HepG2 (cell line): ENCODE measurements around the gene KLK11. TPM values are rescaled to one million over a fixed set of nuclear protein-coding genes. Genes with fewer than 3 reads are reported as not detected.

ENCODE experiments used
- ATAC-seq: fragments of 200-7000 bp; cut with Tn5 transposase; 3 replicates; pipeline ENCODE4 v1.9.1; 2020; ENCODE audit warnings: mild to moderate bottlenecking, moderate library complexity
- BruUV-seq: library from RNA; stranded (reverse); fragments of 400-500 nt; replicated peaks from 2 replicates; lab custom pipeline; 2021; lab: Mats Ljungman, UMichigan
- CTCF ChIA-PET: fragments of 300-600 bp; formaldehyde crosslinking; extraction: SDS; loops from one replicate; lab custom pipeline; 2021; ENCODE audit warnings: low total read pairs, inconsistent platforms, low intra/inter-chr PET ratio; lab: Yijun Ruan, JAX
- POLR2A ChIA-PET: fragments of 350-600 bp; sonication (Branson Sonifier 250); formaldehyde crosslinking; loops from one replicate; lab custom pipeline; 2020; ENCODE audit warnings: antibody characterized with exemption, inconsistent platforms; lab: Yijun Ruan, JAX
- DNase-seq: peaks from one replicate; pipeline ENCODE4 v3.0.0-alpha.2; 2015; ENCODE audit warnings: low spot score
- FAIRE-seq: peaks from 3 replicates; lab custom pipeline; 2011; peaks lifted over from hg19 to GRCh38; lab: Jason Lieb, UNC
- H2AFZ ChIP-seq: one replicate; pipeline ENCODE4 v1.6.1; 2011; ENCODE audit warnings: low read length, inconsistent platforms
- H3K27ac ChIP-seq: fragments of 300-600 bp; 3 replicates; pipeline ENCODE4 v1.8.0; 2011; ENCODE audit warnings: mixed run types, mild to moderate bottlenecking, mixed read lengths, low read length, inconsistent platforms; ENCODE audit not compliant: insufficient read depth; ENCODE audit errors: extremely low read length
- H3K27me3 ChIP-seq, 2 experiments: fragments of 200-600 bp in 1 of 2; 2 replicates in 1 of 2; 3 replicates in 1 of 2; pipeline versions ENCODE4 v1.6.0 to v1.8.0; 2011; ENCODE audit warnings: low read length in 2 of 2, mild to moderate bottlenecking in 2 of 2, moderate library complexity in 2 of 2, inconsistent platforms in 1 of 2; ENCODE audit not compliant: insufficient read depth in 2 of 2, control insufficient read depth in 1 of 2
- H3K36me3 ChIP-seq, 2 experiments: fragments of 200-600 bp in 1 of 2; replicated peaks in 1 of 2; 2 replicates in 1 of 2; 3 replicates in 1 of 2; pipeline versions ENCODE4 v1.5.1 to v1.8.0; 2011; ENCODE audit warnings: low read length in 2 of 2, inconsistent platforms in 1 of 2; ENCODE audit not compliant: insufficient read depth in 2 of 2, control insufficient read depth in 1 of 2
- H3K4me1 ChIP-seq: 2 replicates; pipeline ENCODE4 v1.5.1; 2012; ENCODE audit warnings: low read length, inconsistent platforms; ENCODE audit not compliant: insufficient read depth
- H3K4me2 ChIP-seq: 2 replicates; pipeline ENCODE4 v1.6.0; 2011; ENCODE audit warnings: low read depth, low read length, inconsistent platforms
- H3K4me3 ChIP-seq, 3 experiments: fragments of 200-600 bp in 1 of 3; sonication (generic), shearing (Covaris generic) in 1 of 3; replicated peaks in 1 of 3; 2 replicates each; pipeline ENCODE4 v1.5.1; 2011 to 2016; ENCODE audit warnings: low read length in 3 of 3, inconsistent platforms in 2 of 3, low read depth in 2 of 3, mild to moderate bottlenecking in 2 of 3, control low read depth in 1 of 3, mixed read lengths in 1 of 3; ENCODE audit not compliant: insufficient read depth in 1 of 3
- H3K79me2 ChIP-seq: one replicate; pipeline ENCODE4 v1.6.1; 2011; ENCODE audit warnings: low read length, inconsistent platforms; ENCODE audit not compliant: insufficient read depth
- H3K9ac ChIP-seq: 2 replicates; pipeline ENCODE4 v1.6.0; 2011; ENCODE audit warnings: mild to moderate bottlenecking, low read depth, low read length, inconsistent platforms; ENCODE audit not compliant: insufficient read depth
- H3K9me3 ChIP-seq: 2 replicates; pipeline ENCODE4 v1.5.1; 2012; ENCODE audit warnings: mild to moderate bottlenecking, low read length
- H4K20me1 ChIP-seq: 2 replicates; pipeline ENCODE4 v1.6.0; 2011; ENCODE audit warnings: inconsistent platforms, mild to moderate bottlenecking, low read length, moderate library complexity; ENCODE audit not compliant: insufficient read depth
- EED ChIP-seq: sonication (generic); formaldehyde crosslinking; IDR thresholded peaks from 2 replicates; pipeline ENCODE4 v1.5.0; 2020; ENCODE audit warnings: mild to moderate bottlenecking, missing genetic modification reagents
- NCOA1 ChIP-seq: sonication (generic); formaldehyde crosslinking; IDR thresholded peaks from 2 replicates; pipeline ENCODE4 v1.9.0; 2021; ENCODE audit warnings: missing genetic modification reagents
- SSRP1 ChIP-seq: IDR thresholded peaks from 2 replicates; pipeline ENCODE4 v1.6.1; 2016; ENCODE audit warnings: control low read depth
- ZNF773 ChIP-seq: sonication (generic); formaldehyde crosslinking; IDR thresholded peaks from 2 replicates; pipeline ENCODE4 v1.4.0; 2020; ENCODE audit warnings: missing genetic modification reagents, borderline replicate concordance
- ZSCAN12 ChIP-seq: sonication (generic); formaldehyde crosslinking; IDR thresholded peaks from 2 replicates; pipeline ENCODE4 v1.9.0; 2021; ENCODE audit warnings: mild to moderate bottlenecking, missing genetic modification reagents
- whole genome bisulfite sequencing: methylation state at CpG from one replicate; pipeline ENCODE4 v1.1.6; 2017; ENCODE audit warnings: low lambda C conversion rate; 5-methylcytosine and 5-hydroxymethylcytosine counted together
- in situ Hi-C: cut with HindIII; loops from 2 replicates; pipeline ENCODE4 v1.10.0; 2017; ENCODE audit warnings: low pct_unique_long_range_greater_than_20kb; ENCODE audit not compliant: extremely low pct_ligation_motif_present
- intact Hi-C: fragments of 100-400 bp; cut with micrococcal nuclease; formaldehyde crosslinking; loops from one replicate; pipeline ENCODE4 v1.10.0; 2022; ENCODE audit not compliant: unreplicated experiment
- polyA plus RNA-seq, 8 experiments: library from polyadenylated mRNA; depleted of rRNA in 3 of 8; stranded (reverse) in 7 of 8; unstranded in 1 of 8; fragments of >200 nt; fragmentation: Illumina TruSeq in 4 of 8; extraction: Trizol in 4 of 8; gene quantifications; 2 replicates each; pipeline versions ENCODE4 v1.2.1 to v1.2.3, GENCODE V29; 2011 to 2016; ENCODE audit warnings: low read depth in 4 of 8, missing spikeins in 1 of 8, mixed read lengths in 1 of 8; ENCODE audit not compliant: insufficient read depth in 1 of 8
- total RNA-seq, 5 experiments: library from RNA; depleted of rRNA; stranded (reverse); fragments of >200 nt; fragmentation: Illumina TruSeq; extraction: Trizol; gene quantifications; 2 replicates each; pipeline ENCODE4 v1.2.3, GENCODE V29; 2016; ENCODE audit warnings: low read depth in 1 of 5
- TF ChIP-seq, protein P1 (sequence below): fragments of 450-650 bp; IDR thresholded peaks from 2 replicates; pipeline ENCODE4 v1.6.1; 2017; ENCODE audit warnings: mild to moderate bottlenecking
- TF ChIP-seq, protein P2 (sequence below): sonication (generic); formaldehyde crosslinking; IDR thresholded peaks from 2 replicates; pipeline ENCODE4 v1.4.0; 2020; ENCODE audit warnings: missing genetic modification reagents
- TF ChIP-seq, protein P3 (sequence below): sonication (generic); formaldehyde crosslinking; IDR thresholded peaks from 2 replicates; pipeline ENCODE4 v1.4.0; 2020; ENCODE audit warnings: missing genetic modification reagents

KLK11 gene
- total and polyA plus RNA-seq, 2 of the 13 experiments (the other 11 are each of a cell fraction or from before 2014, with no cell fraction given): not detected

DNA sequence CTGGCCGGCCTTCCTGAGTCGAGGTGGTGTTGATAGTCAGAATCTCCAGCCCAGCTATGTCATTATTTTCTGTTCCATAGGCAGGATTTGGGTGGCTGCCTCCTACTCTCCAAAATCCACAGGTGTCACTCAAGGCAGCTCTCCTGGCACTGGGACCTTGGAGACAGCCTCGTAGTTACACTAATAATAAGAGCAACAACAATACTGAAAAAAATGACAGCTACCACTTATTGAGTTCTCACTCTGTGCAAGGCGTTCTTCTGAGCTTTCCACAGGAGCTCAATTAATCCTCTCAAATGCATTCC, 20.6 kb upstream of the KLK11 start:
- H3K27me3 ChIP-seq: no peaks in the 10 kb centered on the region
- no peaks in the 10 kb centered on the region for H3K36me3 ChIP-seq
- no TSS peak for BruUV-seq
- H3K9me3 ChIP-seq: no peaks in the 10 kb centered on the region
- H2AFZ ChIP-seq: no peak overlapping the region
- no peak overlapping the region for H3K4me2 ChIP-seq
- H3K27ac ChIP-seq: no peak overlapping the region
- ATAC-seq: no peak
- H3K4me3 ChIP-seq: no peak overlapping the region
- ChIA-PET POLR2A (no interaction called here), CTCF (no interaction called here)
- no peak overlapping the region for H3K9ac ChIP-seq
- no peaks in the 10 kb centered on the region for H3K79me2 ChIP-seq
- TF ChIP-seq, protein P1, sequence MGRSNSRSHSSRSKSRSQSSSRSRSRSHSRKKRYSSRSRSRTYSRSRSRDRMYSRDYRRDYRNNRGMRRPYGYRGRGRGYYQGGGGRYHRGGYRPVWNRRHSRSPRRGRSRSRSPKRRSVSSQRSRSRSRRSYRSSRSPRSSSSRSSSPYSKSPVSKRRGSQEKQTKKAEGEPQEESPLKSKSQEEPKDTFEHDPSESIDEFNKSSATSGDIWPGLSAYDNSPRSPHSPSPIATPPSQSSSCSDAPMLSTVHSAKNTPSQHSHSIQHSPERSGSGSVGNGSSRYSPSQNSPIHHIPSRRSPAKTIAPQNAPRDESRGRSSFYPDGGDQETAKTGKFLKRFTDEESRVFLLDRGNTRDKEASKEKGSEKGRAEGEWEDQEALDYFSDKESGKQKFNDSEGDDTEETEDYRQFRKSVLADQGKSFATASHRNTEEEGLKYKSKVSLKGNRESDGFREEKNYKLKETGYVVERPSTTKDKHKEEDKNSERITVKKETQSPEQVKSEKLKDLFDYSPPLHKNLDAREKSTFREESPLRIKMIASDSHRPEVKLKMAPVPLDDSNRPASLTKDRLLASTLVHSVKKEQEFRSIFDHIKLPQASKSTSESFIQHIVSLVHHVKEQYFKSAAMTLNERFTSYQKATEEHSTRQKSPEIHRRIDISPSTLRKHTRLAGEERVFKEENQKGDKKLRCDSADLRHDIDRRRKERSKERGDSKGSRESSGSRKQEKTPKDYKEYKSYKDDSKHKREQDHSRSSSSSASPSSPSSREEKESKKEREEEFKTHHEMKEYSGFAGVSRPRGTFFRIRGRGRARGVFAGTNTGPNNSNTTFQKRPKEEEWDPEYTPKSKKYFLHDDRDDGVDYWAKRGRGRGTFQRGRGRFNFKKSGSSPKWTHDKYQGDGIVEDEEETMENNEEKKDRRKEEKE: no peak
- TF ChIP-seq ZNF773 (no peak), EED (CRISPR knock-in tag) (no peak), ZSCAN12 (CRISPR knock-in tag) (no peak), SSRP1 (no peak), NCOA1 (CRISPR knock-in tag) (no peak)
- TF ChIP-seq, protein P2, sequence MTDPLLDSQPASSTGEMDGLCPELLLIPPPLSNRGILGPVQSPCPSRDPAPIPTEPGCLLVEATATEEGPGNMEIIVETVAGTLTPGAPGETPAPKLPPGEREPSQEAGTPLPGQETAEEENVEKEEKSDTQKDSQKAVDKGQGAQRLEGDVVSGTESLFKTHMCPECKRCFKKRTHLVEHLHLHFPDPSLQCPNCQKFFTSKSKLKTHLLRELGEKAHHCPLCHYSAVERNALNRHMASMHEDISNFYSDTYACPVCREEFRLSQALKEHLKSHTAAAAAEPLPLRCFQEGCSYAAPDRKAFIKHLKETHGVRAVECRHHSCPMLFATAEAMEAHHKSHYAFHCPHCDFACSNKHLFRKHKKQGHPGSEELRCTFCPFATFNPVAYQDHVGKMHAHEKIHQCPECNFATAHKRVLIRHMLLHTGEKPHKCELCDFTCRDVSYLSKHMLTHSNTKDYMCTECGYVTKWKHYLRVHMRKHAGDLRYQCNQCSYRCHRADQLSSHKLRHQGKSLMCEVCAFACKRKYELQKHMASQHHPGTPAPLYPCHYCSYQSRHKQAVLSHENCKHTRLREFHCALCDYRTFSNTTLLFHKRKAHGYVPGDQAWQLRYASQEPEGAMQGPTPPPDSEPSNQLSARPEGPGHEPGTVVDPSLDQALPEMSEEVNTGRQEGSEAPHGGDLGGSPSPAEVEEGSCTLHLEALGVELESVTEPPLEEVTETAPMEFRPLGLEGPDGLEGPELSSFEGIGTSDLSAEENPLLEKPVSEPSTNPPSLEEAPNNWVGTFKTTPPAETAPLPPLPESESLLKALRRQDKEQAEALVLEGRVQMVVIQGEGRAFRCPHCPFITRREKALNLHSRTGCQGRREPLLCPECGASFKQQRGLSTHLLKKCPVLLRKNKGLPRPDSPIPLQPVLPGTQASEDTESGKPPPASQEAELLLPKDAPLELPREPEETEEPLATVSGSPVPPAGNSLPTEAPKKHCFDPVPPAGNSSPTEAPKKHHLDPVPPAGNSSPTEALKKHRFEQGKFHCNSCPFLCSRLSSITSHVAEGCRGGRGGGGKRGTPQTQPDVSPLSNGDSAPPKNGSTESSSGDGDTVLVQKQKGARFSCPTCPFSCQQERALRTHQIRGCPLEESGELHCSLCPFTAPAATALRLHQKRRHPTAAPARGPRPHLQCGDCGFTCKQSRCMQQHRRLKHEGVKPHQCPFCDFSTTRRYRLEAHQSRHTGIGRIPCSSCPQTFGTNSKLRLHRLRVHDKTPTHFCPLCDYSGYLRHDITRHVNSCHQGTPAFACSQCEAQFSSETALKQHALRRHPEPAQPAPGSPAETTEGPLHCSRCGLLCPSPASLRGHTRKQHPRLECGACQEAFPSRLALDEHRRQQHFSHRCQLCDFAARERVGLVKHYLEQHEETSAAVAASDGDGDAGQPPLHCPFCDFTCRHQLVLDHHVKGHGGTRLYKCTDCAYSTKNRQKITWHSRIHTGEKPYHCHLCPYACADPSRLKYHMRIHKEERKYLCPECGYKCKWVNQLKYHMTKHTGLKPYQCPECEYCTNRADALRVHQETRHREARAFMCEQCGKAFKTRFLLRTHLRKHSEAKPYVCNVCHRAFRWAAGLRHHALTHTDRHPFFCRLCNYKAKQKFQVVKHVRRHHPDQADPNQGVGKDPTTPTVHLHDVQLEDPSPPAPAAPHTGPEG (CRISPR knock-in tag): no peak
- TF ChIP-seq, protein P3, sequence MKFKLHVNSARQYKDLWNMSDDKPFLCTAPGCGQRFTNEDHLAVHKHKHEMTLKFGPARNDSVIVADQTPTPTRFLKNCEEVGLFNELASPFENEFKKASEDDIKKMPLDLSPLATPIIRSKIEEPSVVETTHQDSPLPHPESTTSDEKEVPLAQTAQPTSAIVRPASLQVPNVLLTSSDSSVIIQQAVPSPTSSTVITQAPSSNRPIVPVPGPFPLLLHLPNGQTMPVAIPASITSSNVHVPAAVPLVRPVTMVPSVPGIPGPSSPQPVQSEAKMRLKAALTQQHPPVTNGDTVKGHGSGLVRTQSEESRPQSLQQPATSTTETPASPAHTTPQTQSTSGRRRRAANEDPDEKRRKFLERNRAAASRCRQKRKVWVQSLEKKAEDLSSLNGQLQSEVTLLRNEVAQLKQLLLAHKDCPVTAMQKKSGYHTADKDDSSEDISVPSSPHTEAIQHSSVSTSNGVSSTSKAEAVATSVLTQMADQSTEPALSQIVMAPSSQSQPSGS: no peak
- H3K4me1 ChIP-seq: no peaks in the 10 kb centered on the region
- no peak for DNase-seq
- no peaks in the 10 kb centered on the region for H4K20me1 ChIP-seq
- intact Hi-C loops: no loop called here
- FAIRE-seq: no peak
- WGBS: 5% methylated on average over 4 of the region's 4 CpGs
- in situ Hi-C loops: no loop called here
